NCI-H2081 (cell line): ENCODE results near the gene ADAMTS4.
A peak's percentile ranks its signal among the peaks of the same experiment; 100 is the strongest.

Experiments
- DNase-seq, 2 experiments: peaks; one replicate each; lab custom pipeline; 2025; lab: John Stamatoyannopoulos, UW

ADAMTS4 gene

GRCh38 chr1:161196111-161196510 lies 2.7 kb downstream of the ADAMTS4 start:
- DNase-seq: no peak

- no peak for DNase-seq
These were observed 3.7 kb downstream of the ADAMTS4 start for GRCh38 chr1:161195171-161195570.

GRCh38 chr1:161193561-161194235 lies 5.2 kb downstream of the ADAMTS4 start:
- no peak for DNase-seq

GRCh38 chr1:161192476-161193465 lies 6.1 kb downstream of the ADAMTS4 start:
- peak; percentile 84 to 88 for DNase-seq

GRCh38 chr1:161191971-161192370 lies 6.9 kb downstream of the ADAMTS4 start:
- DNase-seq: no peak

- DNase-seq: no peak
These were observed 7.8 kb downstream of the ADAMTS4 start for GRCh38 chr1:161190962-161191521.

- DNase-seq: no peak
These were observed 9.8 kb downstream of the ADAMTS4 start for GRCh38 chr1:161189036-161189435.

- DNase-seq: no peak
These were observed 10.5 kb downstream of the ADAMTS4 start for GRCh38 chr1:161188381-161188780.

GRCh38 chr1:161187311-161187710 lies 11.5 kb downstream of the ADAMTS4 start:
- no peak for DNase-seq

GRCh38 chr1:161185732-161186311 lies 13.0 kb downstream of the ADAMTS4 start:
- DNase-seq: no peak

- peak; percentile 48 to 68 for DNase-seq
These were observed 13.6 kb downstream of the ADAMTS4 start for GRCh38 chr1:161185282-161185682.

- DNase-seq: no peak
These were observed 16.6 kb downstream of the ADAMTS4 start for GRCh38 chr1:161182214-161182613.

GRCh38 chr1:161180639-161181038 lies 18.2 kb downstream of the ADAMTS4 start:
- DNase-seq: no peak

- DNase-seq: no peak
These were observed 19.2 kb downstream of the ADAMTS4 start for GRCh38 chr1:161179698-161180097.

GRCh38 chr1:161177936-161178244 lies 21.0 kb downstream of the ADAMTS4 start:
- DNase-seq: no peak

GRCh38 chr1:161177112-161177935 lies 21.5 kb downstream of the ADAMTS4 start, which contains the start of gene B4GALT3:
Gene B4GALT3 (minus strand): TSS chr1:161177507. CDS start chr1:161176060, 1,447 bp downstream.
- DNase-seq: peak; percentile 91

GRCh38 chr1:161176468-161177111 lies 22.3 kb downstream of the ADAMTS4 start:
- no peak for DNase-seq

- DNase-seq: no peak
These were observed 22.9 kb downstream of the ADAMTS4 start for GRCh38 chr1:161175771-161176453.

GRCh38 chr1:161174911-161175310 lies 23.9 kb downstream of the ADAMTS4 start:
- DNase-seq: no peak

GRCh38 chr1:161173711-161174110 lies 25.1 kb downstream of the ADAMTS4 start:
- no peak for DNase-seq
